AG09319 (cell line): Measurements from ENCODE around the gene RBM20.

Source experiments
- DNase-seq: peaks from one replicate; pipeline ENCODE4 v3.0.0-alpha.2; 2010; ENCODE audit warnings: low read depth; ENCODE audit errors: extremely low read depth
- TF ChIP-seq, protein P1 (sequence below): IDR thresholded peaks from 2 replicates; pipeline ENCODE4 v1.5.1; 2011; ENCODE audit warnings: low read depth, mild to moderate bottlenecking, inconsistent platforms, low read length, moderate library complexity

Gene RBM20

GRCh38 chr10:110818311-110819256, 174.4 kb downstream of the RBM20 start:
- TF ChIP-seq, protein P1, sequence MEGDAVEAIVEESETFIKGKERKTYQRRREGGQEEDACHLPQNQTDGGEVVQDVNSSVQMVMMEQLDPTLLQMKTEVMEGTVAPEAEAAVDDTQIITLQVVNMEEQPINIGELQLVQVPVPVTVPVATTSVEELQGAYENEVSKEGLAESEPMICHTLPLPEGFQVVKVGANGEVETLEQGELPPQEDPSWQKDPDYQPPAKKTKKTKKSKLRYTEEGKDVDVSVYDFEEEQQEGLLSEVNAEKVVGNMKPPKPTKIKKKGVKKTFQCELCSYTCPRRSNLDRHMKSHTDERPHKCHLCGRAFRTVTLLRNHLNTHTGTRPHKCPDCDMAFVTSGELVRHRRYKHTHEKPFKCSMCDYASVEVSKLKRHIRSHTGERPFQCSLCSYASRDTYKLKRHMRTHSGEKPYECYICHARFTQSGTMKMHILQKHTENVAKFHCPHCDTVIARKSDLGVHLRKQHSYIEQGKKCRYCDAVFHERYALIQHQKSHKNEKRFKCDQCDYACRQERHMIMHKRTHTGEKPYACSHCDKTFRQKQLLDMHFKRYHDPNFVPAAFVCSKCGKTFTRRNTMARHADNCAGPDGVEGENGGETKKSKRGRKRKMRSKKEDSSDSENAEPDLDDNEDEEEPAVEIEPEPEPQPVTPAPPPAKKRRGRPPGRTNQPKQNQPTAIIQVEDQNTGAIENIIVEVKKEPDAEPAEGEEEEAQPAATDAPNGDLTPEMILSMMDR: no peak
- DNase-seq: no peak

- no peak for DNase-seq
- TF ChIP-seq, protein P1: no peak
Observed at GRCh38 chr10:110820321-110820814, 176.2 kb downstream of the RBM20 start.

DNA sequence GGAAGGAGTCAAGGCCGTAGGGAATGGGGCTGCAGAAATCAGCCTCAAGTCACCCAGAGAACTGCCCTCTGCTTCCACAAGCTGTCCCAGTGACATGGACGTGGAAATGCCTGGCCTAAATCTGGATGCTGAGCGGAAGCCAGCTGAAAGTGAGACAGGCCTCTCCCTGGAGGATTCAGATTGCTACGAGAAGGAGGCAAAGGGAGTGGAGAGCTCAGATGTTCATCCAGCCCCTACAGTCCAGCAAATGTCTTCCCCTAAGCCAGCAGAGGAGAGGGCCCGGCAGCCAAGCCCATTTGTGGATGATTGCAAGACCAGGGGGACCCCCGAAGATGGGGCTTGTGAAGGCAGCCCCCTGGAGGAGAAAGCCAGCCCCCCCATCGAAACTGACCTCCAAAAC, 177.4 kb downstream of the RBM20 start:
- TF ChIP-seq, protein P1: no peak
- DNase-seq: no peak

DNA sequence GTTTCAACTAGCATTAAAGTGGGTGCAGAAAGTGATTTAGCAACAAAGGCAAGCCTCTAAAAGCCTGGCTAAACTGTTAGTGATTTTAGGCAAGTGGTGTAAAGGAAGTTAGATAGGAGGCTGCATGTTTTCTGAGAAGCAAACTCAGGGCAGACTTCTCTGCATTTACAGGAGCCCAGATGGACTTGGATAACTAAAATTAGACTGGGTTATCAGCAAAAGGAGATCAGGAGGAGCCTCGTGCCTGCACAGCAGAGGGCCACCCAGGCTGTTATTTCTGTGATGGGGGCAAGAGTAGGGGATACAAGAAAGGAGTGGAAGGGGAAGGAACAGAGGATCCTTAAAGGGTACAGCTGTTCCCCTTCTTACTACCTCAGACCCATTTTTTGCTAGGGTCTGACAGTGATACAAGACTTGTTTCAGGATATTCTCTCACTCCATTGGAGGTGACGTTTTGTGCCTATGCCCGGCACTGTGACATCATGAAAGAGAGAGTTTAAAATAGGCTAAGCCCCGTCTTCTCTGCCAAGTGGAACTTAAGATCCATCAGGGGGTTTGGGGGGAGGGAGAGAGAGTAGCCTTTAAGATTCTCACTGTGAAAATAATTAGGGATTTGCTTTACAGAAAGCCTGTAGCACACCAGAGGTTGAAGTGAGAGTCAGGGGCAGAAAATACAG, 178.0 kb downstream of the RBM20 start:
- DNase-seq: no peak

GRCh38 chr10:110822712-110823311, 178.7 kb downstream of the RBM20 start:
- DNase-seq: no peak
- TF ChIP-seq, protein P1: no peak

More for the DNA sequence above, 178.0 kb downstream of the RBM20 start:
- TF ChIP-seq, protein P1: no peak

DNA sequence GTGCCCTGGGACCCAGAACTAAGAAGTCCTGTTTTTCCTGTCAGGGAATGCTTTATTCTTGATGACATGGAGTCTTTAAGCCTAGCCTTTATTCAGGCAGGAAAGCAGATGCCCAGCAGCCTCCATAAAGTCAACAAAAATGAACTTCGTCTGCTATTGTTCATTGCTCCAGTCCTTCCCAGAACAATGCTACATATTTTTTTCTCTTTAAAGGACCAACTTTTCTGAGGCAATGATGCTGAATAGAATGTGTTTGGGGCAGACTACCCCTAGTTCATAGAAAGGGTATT, 180.0 kb downstream of the RBM20 start:
- TF ChIP-seq, protein P1: no peak
- DNase-seq: no peak
